SU-DHL-6 (cell line): ENCODE measurements around the gene SAFB2.
A peak's percentile ranks its signal among the peaks of the same experiment; 100 is the strongest.

Experiments used
- H2AFZ ChIP-seq: fragments of 200-600 bp; sonication (generic); 2 replicates; pipeline ENCODE4 v1.6.1; 2014; ENCODE audit warnings: low read depth, mild to moderate bottlenecking, moderate library complexity, mixed read lengths, antibody characterized with exemption, low read length; ENCODE audit not compliant: severe bottlenecking
- H3F3A ChIP-seq: fragments of 200-600 bp; shearing (Covaris generic); 2 replicates; pipeline ENCODE4 v1.6.0; 2016; ENCODE audit warnings: antibody characterized with exemption, mild to moderate bottlenecking; ENCODE audit not compliant: insufficient read depth
- H3K27ac ChIP-seq: fragments of 200-600 bp; sonication (generic); 2 replicates; pipeline ENCODE4 v1.5.1; 2016; ENCODE audit warnings: low read depth, mild to moderate bottlenecking, low read length, moderate library complexity, mixed read lengths
- H3K27me3 ChIP-seq: fragments of 200-600 bp; sonication (generic), shearing (Covaris generic); 2 replicates; pipeline ENCODE4 v1.6.0; 2014; ENCODE audit warnings: mild to moderate bottlenecking, low read length
- H3K36me3 ChIP-seq: fragments of 200-600 bp; sonication (generic); 2 replicates; pipeline ENCODE4 v1.6.1; 2014; ENCODE audit warnings: mild to moderate bottlenecking, low read length, mixed read lengths
- H3K4me2 ChIP-seq: fragments of 300-600, 200-600 bp; shearing (Covaris generic), sonication (generic); 2 replicates; pipeline ENCODE4 v1.6.0; 2014; ENCODE audit warnings: low read length, low read depth, mild to moderate bottlenecking; ENCODE audit not compliant: poor library complexity, severe bottlenecking
- H3K4me3 ChIP-seq: fragments of 200-600 bp; sonication (generic); 2 replicates; pipeline ENCODE4 v1.5.1; 2014; ENCODE audit warnings: antibody characterized with exemption, low read length, mild to moderate bottlenecking, mixed read lengths; ENCODE audit not compliant: insufficient read depth, poor library complexity, severe bottlenecking
- H3K79me2 ChIP-seq: fragments of 200-600 bp; sonication (generic); 2 replicates; pipeline ENCODE4 v1.6.1; 2014; ENCODE audit warnings: mild to moderate bottlenecking, low read length, moderate library complexity; ENCODE audit not compliant: insufficient read depth
- H3K9ac ChIP-seq: fragments of 200-600 bp; sonication (generic); 2 replicates; pipeline ENCODE4 v1.7.0; 2014; ENCODE audit warnings: mild to moderate bottlenecking, low read length
- H3K9me2 ChIP-seq: fragments of 200-600 bp; sonication (generic); replicated peaks from 2 replicates; pipeline ENCODE4 v1.6.1; 2014; ENCODE audit warnings: low read length; ENCODE audit not compliant: insufficient read depth
- H3K9me3 ChIP-seq: fragments of 200-600 bp; sonication (generic); 2 replicates; pipeline ENCODE4 v1.6.1; 2014; ENCODE audit warnings: low read length, mixed read lengths; ENCODE audit not compliant: insufficient read depth
- H4K20me1 ChIP-seq: fragments of 200-600 bp; sonication (generic); 2 replicates; pipeline ENCODE4 v1.6.1; 2014; ENCODE audit warnings: low read depth, mild to moderate bottlenecking, antibody characterized with exemption, low read length, moderate library complexity, mixed read lengths
- CTCF ChIP-seq: fragments of 200-600 bp; sonication (generic); IDR thresholded peaks from one replicate; pipeline ENCODE4 v1.5.1; 2017; ENCODE audit warnings: antibody characterized with exemption, mild to moderate bottlenecking, low read length, moderate library complexity; ENCODE audit not compliant: insufficient read depth, poor library complexity, severe bottlenecking
- EZH2phosphoT487 ChIP-seq: fragments of 200-600 bp; sonication (generic), shearing (Covaris generic); conservative IDR thresholded peaks from 2 replicates; pipeline ENCODE4 v1.6.1; 2018; ENCODE audit warnings: mild to moderate bottlenecking, antibody characterized with exemption, low read length, moderate library complexity, mixed read lengths

The SAFB2 gene

GRCh38 chr19:5561559-5561958 is 61.0 kb downstream of the SAFB2 start:
- no peak overlapping the region for H3K4me2 ChIP-seq
- no peak overlapping the region for H3K9ac ChIP-seq
- H3K27ac ChIP-seq, result no peak overlapping the region
- H3K79me2 ChIP-seq, result no peaks in the 10 kb centered on the region
- H3K9me3 ChIP-seq, result no peaks in the 10 kb centered on the region
- no peaks in the 10 kb centered on the region for H3K9me2 ChIP-seq
- H3K27me3 ChIP-seq, result no peaks in the 10 kb centered on the region
- H2AFZ ChIP-seq, result no peak overlapping the region
- H3K36me3 ChIP-seq, result no peaks in the 10 kb centered on the region
- no peaks in the 10 kb centered on the region for H4K20me1 ChIP-seq
- H3F3A ChIP-seq, result no peaks in the 10 kb centered on the region
- H3K4me3 ChIP-seq, result no peak overlapping the region
- TF ChIP-seq CTCF (peak; percentile 67), EZH2phosphoT487 (no peak)

- Histone ChIP-seq H3K36me3 (no peaks in the 10 kb centered on the region), H2AFZ (no peak overlapping the region), H3K4me3 (no peak overlapping the region), H3K79me2 (no peaks in the 10 kb centered on the region), H3K9me2 (no peaks in the 10 kb centered on the region), H3K27me3 (no peaks in the 10 kb centered on the region), H3K27ac (no peak overlapping the region), H3K9me3 (no peaks in the 10 kb centered on the region), H4K20me1 (no peaks in the 10 kb centered on the region), H3K9ac (no peak overlapping the region), H3F3A (no peaks in the 10 kb centered on the region), H3K4me2 (no peak overlapping the region)
- no peak for TF ChIP-seq CTCF
- TF ChIP-seq EZH2phosphoT487, result no peak
Observed at GRCh38 chr19:5560156-5560555, 62.4 kb downstream of the SAFB2 start.

GRCh38 chr19:5559804-5560133 is 62.8 kb downstream of the SAFB2 start:
- Histone ChIP-seq H3K79me2 (no peaks in the 10 kb centered on the region), H3K27me3 (no peaks in the 10 kb centered on the region), H3K36me3 (no peaks in the 10 kb centered on the region), H3K27ac (no peak overlapping the region), H2AFZ (no peak overlapping the region), H4K20me1 (no peaks in the 10 kb centered on the region), H3K9me3 (no peaks in the 10 kb centered on the region), H3K9ac (no peak overlapping the region), H3K4me2 (no peak overlapping the region), H3K4me3 (no peak overlapping the region), H3K9me2 (no peaks in the 10 kb centered on the region), H3F3A (no peaks in the 10 kb centered on the region)
- TF ChIP-seq EZH2phosphoT487, result no peak
- no peak for TF ChIP-seq CTCF

- H3K4me2 ChIP-seq, result no peak overlapping the region
- H3K36me3 ChIP-seq, result no peaks in the 10 kb centered on the region
- H3K27ac ChIP-seq, result no peak overlapping the region
- H3K79me2 ChIP-seq, result no peaks in the 10 kb centered on the region
- no peaks in the 10 kb centered on the region for H4K20me1 ChIP-seq
- H2AFZ ChIP-seq, result no peak overlapping the region
- TF ChIP-seq CTCF (no peak), EZH2phosphoT487 (no peak)
- no peaks in the 10 kb centered on the region for H3K9me3 ChIP-seq
- no peak overlapping the region for H3K4me3 ChIP-seq
- H3K9me2 ChIP-seq, result no peaks in the 10 kb centered on the region
- H3K27me3 ChIP-seq, result no peaks in the 10 kb centered on the region
- no peaks in the 10 kb centered on the region for H3F3A ChIP-seq
- H3K9ac ChIP-seq, result no peak overlapping the region
Observed at GRCh38 chr19:5558101-5558621, 64.4 kb downstream of the SAFB2 start.
